Epidermal melanocyte (primary cell): Measurements from ENCODE around the gene PLXDC2.
"Not testable (repeated sequence)": the region's sequence is repeated elsewhere in the genome, so short reads cannot be mapped to it uniquely, and the experiment has no call there.

ENCODE experiments used
- DNase-seq: peaks from one replicate; pipeline ENCODE4 v3.0.0; 2011; ENCODE audit warnings: low spot score; ENCODE audit not compliant: insufficient read length

PLXDC2 gene

DNA sequence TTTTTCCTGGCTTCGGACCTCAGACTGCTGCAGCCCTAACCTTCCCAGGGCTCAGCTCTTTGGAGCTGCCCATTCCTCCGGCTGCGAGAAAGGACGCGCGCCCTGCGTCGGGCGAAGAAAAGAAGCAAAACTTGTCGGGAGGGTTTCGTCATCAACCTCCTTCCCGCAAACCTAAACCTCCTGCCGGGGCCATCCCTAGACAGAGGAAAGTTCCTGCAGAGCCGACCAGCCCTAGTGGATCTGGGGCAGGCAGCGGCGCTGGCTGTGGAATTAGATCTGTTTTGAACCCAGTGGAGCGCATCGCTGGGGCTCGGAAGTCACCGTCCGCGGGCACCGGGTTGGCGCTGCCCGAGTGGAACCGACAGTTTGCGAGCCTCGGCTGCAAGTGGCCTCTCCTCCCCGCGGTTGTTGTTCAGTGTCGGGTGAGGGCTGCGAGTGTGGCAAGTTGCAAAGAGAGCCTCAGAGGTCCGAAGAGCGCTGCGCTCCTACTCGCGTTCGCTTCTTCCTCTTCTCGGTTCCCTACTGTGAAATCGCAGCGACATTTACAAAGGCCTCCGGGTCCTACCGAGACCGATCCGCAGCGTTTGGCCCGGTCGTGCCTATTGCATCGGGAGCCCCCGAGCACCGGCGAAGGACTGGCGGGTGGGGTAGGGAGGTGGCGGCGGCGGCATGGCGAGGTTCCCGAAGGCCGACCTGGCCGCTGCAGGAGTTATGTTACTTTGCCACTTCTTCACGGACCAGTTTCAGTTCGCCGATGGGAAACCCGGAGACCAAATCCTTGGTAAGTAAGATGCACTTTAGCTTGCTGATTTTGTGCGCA is at the start of gene PLXDC2:
PLXDC2 (plus strand) TSS at position 22 of the 820 bp plus-strand sequence.
- no peak for DNase-seq

DNA sequence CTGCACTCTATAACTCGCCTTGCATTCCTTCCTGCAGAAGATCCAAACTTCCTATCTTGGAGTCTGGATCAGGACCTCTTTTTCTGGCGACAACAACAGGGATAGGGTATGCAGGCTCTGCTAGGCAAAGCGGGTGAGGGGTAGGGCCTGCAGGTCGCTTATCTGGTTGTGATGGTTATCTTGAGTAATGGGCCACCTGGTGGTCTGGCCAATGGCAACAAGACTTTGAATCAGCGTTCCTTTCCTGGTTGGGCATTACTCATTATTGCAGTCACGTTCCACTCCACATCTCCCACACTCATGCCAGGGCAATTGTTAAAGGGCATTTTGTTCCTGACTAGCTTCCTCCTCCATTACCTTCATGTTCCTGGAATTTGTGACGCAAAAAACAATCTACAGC is 48.4 kb upstream of the PLXDC2 start:
- no peak for DNase-seq

DNA sequence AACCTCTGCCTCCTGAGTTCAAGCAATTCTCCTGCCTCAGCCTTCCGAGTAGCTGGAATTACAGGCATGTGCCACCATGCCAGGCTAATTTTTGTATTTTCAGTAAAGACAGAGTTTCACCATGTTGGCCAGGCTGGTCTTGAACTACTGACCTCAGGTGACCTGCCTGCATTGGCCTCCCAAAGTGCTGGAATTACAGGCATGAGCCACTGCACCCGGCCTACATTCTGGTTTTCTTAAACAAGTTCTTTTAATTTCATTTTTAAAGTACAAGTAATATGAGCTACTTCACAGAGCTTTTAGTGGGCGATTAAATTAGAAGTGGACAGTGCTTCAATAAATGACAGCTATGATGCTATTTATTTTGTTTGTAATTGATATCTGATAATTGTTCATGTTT is 46.4 kb upstream of the PLXDC2 start:
- not testable (repeated sequence) for DNase-seq

DNA sequence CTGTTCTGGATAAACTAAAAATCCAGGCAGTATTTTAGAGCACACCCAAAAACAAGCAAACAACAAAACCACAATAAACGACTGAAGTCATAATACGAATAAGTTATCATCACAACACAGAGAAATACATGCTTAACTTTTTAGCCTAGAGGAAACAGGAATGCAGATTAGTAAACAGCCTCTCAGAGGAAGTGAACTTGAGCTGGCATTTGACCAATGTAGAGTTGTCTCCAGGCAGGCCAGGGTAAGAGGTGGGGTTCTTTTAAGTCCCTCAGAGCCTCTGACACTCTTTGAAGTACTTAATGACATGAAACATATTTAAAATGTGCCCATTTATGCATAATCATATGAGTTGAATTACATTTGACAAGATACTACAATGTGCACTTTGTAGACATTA is 43.3 kb upstream of the PLXDC2 start:
- DNase-seq: no peak

DNA sequence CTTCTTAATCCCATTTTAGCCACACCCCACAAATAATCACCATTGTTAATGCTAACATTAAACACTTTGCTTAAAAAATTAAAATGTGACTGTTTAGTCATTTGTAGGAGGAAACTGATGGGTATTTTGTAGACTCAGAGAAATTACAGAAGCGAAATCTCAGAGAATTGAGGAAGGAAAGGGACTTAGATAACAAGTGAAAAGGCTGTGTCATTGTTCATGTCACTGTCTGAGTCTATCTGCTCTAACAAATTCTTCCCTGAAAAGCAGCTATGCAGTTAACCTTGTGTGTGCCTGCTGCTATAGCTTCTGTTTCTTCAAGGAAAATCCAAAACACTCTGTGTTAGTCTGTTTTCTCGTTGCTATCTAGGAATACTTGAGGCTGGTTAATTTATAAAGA is 40.9 kb upstream of the PLXDC2 start:
- no peak for DNase-seq

DNA sequence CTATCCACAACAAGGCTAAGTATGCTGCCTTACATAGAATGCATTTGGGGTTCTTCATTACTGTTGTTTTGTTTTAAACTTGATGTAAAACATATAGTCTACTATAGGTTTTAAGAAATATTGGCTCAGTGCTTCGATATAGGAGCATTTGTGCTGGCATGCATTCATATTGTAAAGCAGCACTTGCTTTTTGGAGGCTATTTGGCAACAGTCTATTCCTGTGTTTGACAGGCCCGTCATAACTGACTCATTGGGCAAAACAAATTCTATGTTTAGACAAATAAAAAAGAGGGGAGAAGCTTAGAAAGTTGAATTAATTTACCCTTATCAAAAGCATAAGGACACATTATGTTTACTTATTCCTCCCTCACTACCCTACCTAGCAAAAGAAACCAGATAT is 38.4 kb upstream of the PLXDC2 start:
- no peak for DNase-seq

DNA sequence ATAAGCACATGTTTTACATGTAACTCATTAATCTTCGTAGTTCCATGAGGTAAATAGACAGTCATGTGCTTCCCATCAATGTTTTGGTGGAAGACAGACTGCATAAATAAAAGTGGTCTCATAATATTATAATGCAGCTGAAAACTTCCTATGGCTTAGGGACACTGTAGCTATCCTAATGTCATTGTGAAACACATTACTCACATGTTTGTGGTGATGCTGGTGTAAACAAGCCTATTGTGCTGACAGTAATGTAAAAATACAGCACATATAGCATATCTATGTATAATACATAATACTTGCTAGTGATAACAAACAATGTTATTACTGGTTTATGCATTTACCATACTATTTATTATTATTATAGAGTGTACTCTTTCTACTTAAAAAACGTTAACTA is 37.2 kb upstream of the PLXDC2 start:
- DNase-seq: no peak

DNA sequence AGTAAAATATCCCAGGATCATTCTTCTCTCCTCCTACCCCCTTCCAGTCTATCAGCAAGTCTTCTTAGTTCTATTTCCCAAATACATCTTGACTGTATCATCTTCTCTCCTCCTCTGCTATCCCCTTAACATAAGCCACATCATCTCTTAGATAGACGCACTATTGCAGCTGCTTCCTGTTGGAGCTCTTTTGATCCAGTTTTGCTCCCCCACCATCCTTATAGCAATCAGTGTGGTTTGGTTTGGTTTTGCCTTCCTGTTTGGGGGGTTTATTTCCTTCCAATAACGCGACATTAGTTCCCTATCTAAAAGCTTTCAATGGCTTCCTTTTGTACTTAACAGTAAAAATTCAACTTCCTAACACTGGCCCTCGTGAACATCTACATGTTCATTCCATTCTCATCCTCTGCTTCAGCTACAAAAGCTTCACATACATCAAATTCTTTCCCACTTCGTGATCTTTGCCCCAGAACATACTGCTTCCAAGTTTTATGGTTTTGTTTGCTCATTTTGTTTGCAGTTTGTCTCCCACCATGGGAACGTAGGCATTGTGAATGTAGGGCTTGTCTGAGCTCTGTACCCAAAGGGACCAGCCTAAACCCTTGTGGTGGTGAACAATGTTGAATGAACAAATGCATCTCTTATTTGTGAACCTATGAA is 33.7 kb upstream of the PLXDC2 start:
- no peak for DNase-seq

DNA sequence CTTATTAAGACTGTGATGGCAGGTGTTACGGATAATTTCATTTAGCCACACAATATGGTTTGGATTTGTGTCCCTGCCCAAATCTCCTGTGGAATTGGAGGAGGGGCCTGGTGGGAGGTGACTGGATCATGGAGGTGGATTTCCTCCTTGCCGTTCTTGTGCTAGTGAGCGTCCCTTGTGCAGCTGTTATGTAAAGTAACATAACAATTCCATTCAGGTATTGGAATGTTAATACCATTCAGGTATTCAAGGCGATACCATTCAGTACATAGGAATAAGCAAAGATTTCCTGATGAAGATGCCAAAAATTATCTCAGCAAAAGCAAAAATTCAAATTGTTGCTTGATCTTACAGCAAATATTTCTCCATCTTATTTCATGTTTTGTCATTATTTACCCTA is 32.5 kb upstream of the PLXDC2 start:
- DNase-seq: no peak

DNA sequence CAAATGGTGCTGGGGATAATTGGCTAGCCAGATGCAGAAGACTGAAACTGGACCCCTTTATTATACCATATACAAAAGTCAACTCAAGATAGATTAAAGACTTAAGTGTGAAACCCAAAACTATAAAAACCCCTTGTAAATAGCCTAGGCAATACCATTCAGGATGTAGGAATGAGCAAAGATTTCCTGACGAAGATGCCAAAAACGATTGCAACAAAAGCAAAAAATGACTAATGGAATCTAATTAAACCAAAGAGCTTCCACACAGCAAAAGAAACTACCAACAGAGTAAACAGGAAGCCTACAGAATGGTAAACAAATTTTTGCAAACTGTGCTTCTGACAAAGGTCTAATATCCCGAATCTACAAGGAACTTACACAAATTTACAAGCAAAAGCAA is 30.9 kb upstream of the PLXDC2 start:
- no peak for DNase-seq

DNA sequence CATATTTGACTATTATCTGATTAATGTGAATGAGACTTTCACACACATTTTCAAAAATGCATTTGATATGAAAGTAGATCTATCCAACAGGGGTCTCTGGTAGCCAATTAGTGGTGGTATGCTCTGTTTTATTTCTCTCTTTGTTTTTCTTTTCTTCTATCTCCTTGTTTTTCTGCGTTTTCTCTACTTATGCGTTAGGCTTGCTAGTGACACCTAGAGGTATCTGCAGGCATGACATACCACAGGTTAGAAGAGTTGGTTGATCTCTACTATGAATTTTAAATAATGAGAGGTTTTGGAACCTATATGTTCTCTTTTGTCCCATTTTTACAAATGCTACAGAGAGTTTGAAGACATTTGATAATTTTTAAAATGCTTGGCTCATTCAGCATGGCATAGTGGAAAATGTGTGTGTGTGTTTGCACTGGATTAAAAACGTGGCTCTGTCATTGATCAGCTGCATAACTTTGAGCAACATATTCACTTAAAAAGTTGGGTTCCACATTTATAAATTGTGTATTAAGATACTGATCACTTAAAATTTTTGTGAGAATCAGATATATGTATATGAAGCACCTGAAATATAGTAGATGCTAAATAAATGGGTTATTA is 28.1 kb upstream of the PLXDC2 start:
- no peak for DNase-seq

DNA sequence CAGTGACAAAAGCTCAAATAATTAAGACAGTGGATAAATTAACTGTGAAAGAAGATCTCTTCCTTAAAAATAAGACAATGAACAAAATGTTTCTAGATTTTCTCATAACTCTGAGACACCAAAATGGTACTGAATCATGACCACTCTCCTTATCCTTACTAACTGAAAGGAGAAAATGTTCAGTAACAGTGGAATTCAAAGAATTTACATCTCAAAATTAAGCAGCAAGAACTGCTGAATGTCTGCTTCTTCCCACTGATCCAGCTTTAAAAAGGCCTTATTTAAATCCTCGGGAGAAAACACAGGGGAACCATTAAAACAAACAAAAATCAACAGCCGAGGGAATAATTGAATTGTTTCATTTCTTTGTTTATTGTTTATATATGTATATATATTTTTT is 27.3 kb upstream of the PLXDC2 start:
- DNase-seq: no peak

DNA sequence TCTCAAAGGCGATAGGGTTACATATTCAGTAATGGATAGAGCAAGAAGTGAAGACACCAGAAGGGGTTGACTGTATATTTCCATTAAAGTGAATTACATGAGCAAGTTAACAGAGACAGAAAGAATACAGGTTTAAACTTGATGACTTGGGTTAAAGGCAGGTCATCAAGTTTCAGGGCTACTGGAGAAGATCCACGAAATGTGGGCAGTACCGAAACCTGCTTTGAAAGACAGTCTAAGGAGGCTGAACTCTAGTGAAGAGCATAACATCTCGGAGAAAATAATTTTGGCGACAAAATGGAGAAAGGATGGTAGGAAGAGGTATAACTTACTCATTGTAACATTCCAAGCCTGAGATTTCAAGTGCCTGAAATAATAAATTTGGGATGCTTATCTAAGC is 26.6 kb upstream of the PLXDC2 start:
- DNase-seq: no peak

DNA sequence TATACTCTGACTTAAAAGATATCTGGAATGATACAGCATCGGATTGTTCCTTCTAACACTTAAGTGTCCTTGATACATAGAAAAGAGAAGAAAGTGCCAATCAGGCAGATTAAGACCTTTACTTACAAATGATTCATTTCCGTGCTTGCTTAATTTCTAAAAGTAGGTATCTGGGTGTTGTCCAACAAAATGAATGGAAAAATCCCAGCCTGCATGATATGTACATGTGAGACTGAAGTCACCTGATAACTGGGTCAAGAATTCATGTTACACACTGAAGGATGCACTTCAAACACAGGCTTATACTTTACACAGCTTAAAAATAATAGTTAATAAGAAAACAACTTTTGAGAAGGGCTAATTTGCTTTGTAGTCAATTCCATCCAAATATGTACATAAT is 25.2 kb upstream of the PLXDC2 start:
- DNase-seq: no peak

DNA sequence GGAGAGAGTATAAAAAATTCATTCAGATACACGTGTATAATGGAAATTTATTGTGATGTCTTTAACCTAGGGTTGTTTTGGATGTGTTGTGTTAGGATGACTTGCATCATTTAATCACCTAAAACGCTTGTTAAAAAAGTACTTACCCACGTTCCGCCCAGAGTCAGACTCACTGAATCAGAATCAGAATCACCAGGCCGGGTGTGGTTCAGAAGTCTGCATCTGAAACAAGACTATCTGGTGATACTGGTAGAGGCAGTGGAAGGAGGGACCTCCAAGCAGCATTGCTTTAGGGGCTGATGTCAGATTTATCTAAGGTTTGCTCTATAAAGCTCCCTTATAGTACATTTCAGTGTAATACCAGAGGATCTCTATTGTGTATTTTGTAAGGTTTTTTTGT is 20.5 kb upstream of the PLXDC2 start:
- DNase-seq: no peak

DNA sequence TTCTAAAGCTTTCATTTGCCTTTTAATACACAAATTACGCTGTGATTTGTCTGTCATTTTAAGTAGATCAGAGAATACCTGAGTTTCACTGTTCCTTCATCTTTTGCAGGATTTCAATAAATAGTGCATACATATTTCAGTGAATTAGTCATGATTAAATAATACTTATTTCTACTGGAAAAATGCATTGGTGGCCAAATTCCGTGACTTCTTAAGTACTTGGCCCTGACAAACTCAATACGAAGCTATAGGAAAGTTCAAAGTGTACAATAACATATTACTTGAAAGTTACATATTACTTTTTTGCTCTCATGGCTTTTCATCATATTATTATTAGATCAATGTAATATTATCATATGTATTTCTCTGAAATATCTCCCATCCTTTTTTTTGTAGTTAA is 16.1 kb upstream of the PLXDC2 start:
- DNase-seq: no peak

DNA sequence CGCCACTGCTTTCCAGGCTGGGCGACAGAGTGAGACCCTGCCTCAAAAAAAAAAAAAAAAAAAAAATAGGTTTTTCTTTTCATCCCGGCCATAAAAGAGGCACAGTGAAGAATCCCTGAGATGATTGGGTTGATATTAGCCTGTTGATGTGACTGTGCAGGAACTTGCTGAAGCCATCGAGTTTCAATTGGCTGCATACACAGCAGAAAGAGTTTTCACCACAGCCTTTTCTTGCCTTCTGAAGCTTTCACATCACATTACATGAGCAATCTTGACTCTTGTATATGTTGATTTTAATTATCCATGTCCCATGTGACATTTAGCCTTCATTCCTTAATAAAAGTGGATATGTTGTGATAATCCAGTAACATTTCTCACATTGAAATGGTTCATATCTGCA is 14.9 kb upstream of the PLXDC2 start:
- DNase-seq: no peak

DNA sequence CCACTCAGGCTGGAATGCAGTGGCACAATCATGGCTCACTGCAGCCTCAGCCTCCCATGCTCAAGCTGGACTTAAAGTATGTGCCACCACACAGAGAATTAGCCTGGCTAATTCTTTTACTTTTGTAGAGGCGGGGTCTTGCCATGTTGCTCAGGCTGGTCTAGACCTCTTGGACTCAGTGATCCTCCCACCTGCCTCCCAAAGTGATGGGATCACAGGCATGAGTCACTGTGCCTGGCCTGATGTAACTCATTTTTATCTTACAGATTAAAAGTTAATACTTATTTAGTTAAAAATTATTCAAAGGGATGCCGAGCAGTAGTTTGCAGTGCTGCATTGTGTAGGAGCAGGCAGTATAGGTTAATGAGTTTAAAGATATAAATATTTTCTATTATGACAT is 12.6 kb upstream of the PLXDC2 start:
- DNase-seq: no peak

DNA sequence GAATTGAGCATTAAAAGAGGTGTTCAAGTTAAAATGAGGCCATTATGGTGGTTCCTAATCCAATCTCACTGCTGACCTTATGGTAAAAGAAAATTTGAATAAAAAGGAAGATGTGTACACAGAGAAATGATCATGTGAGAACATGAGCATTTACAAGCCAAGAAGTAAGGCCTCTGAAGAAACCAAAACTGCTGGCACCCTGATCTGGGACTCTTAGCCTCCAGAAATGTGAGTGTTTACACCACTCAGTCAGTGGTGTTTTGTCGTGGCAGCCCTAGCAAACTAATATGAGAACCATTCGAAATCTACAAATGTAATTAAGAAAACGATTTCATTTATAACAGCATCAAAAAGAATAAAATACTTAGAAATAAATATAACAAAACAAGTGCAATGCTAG is 6.8 kb upstream of the PLXDC2 start:
- DNase-seq: no peak

DNA sequence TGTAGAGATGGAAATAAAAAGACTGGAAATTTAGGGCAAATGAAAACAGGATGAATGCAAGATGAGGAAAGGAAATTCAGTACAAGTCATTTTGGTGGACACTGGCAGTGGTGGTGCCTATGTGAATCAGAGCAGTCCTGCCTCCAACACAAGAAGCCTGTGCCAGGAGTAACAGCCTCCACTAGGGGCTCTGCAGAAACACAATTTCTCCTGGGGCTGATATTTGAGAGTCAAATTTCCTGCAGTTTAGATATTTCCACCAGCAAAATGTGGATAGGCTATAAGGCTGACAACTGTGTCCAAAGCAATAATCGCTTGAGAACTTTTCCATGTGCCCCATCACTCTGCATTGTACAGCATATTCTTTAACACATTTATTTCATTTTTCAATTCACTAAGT is 4.7 kb upstream of the PLXDC2 start:
- no peak for DNase-seq

DNA sequence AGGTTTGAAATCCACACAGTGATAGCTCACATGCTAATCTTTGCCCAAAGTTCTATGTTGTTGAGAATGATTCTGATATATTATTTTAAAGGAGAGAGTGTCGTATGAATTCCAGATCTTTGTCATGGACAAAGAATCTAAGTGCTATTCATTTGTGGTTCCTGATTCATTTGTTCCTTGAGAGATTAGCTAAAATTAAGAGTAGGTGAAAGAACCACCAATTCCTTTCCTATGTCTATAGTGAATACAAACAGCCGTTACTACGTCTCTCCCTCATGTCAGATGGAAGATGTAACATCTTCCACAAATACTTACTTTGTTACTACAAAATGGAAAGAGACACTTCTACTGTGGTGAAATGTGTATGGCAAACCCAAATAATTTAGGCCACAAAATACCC is 3.3 kb upstream of the PLXDC2 start:
- no peak for DNase-seq

DNA sequence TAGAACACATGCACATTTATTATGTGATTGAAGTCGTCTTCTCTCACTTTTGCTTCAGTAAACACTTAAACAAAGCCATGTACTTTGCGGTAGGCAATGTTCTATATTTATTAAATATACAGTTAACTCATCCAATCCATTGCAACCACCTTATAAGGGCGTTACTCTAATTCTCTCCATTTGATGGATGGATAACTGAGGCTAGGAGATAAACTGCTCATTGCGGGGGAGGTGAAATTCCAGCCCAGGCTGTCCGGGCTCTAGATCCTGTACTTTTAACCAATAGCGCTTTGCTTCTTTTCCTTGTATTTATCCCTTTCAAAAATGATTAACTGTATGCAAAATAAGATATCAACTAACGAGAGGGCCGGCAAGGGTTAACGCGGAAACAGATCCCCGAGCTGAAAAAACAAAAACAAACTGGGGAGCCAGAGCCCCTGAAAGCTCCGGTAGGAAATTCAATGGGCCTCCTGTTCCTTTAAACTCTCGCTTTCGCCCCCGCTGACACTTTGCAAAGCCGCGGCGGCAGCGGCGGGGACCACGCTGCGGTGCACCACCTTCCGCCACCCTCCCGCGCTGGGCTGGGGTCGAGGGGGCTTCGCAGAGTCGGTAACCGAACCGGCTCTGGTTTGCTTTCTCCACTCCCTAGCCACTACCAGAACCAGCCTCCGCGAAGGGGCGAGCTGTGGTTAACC is 1.0 kb upstream of the PLXDC2 start:
- DNase-seq: no peak
